ENCODE measurements around the gene RNF217.

- TF ChIP-seq, protein P1, sequence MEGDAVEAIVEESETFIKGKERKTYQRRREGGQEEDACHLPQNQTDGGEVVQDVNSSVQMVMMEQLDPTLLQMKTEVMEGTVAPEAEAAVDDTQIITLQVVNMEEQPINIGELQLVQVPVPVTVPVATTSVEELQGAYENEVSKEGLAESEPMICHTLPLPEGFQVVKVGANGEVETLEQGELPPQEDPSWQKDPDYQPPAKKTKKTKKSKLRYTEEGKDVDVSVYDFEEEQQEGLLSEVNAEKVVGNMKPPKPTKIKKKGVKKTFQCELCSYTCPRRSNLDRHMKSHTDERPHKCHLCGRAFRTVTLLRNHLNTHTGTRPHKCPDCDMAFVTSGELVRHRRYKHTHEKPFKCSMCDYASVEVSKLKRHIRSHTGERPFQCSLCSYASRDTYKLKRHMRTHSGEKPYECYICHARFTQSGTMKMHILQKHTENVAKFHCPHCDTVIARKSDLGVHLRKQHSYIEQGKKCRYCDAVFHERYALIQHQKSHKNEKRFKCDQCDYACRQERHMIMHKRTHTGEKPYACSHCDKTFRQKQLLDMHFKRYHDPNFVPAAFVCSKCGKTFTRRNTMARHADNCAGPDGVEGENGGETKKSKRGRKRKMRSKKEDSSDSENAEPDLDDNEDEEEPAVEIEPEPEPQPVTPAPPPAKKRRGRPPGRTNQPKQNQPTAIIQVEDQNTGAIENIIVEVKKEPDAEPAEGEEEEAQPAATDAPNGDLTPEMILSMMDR (IDR thresholded peaks at IDR 0.05) = no peak
- TF ChIP-seq POLR2AphosphoS5 (IDR thresholded peaks at IDR 0.05; ENCODE audit: low read depth, low read length) = no peak
These were observed 33.5 kb downstream of the RNF217 start for GRCh38 chr6:124995645-124996325.
